Keratinocyte (primary cell): Measurements from ENCODE around the gene PTCSC3. TPM values are rescaled to one million over a fixed set of nuclear protein-coding genes. Genes with fewer than 3 reads are reported as not detected.

ENCODE experiments used
- DNase-seq: peaks from one replicate; pipeline ENCODE4 v3.0.0-alpha.2; 2011; ENCODE audit warnings: low read depth, missing footprints, low spot score
- FAIRE-seq: peaks from 2 replicates; lab custom pipeline; 2011; peaks lifted over from hg19 to GRCh38; lab: Jason Lieb, UNC
- H2AFZ ChIP-seq: 2 replicates; pipeline ENCODE4 v1.6.0; 2012; ENCODE audit warnings: low read length, control low read depth, inconsistent platforms; ENCODE audit not compliant: control insufficient read depth
- H3K27ac ChIP-seq: 2 replicates; pipeline ENCODE4 v1.5.1; 2011; ENCODE audit warnings: low read length; ENCODE audit not compliant: control insufficient read depth, insufficient read depth
- H3K27me3 ChIP-seq: 3 replicates; pipeline ENCODE4 v1.6.0; 2011; ENCODE audit warnings: low read length; ENCODE audit not compliant: control insufficient read depth, insufficient read depth; ENCODE audit errors: extremely low read depth
- H3K36me3 ChIP-seq, 2 experiments: 2 replicates in 1 of 2; 3 replicates in 1 of 2; pipeline ENCODE4 v1.5.1; 2011; ENCODE audit warnings: low read length in 2 of 2, mild to moderate bottlenecking in 1 of 2; ENCODE audit not compliant: control insufficient read depth in 2 of 2, insufficient read depth in 2 of 2; ENCODE audit errors: extremely low read depth in 1 of 2
- H3K4me1 ChIP-seq: 3 replicates; pipeline ENCODE4 v1.5.1; 2011; ENCODE audit warnings: low read length; ENCODE audit not compliant: control insufficient read depth, insufficient read depth; ENCODE audit errors: extremely low read depth
- H3K4me2 ChIP-seq: 3 replicates; pipeline ENCODE4 v1.6.0; 2011; ENCODE audit warnings: low read depth, low read length; ENCODE audit not compliant: control insufficient read depth, insufficient read depth; ENCODE audit errors: extremely low read depth
- H3K4me3 ChIP-seq, 3 experiments: fragments of 200-600 bp in 1 of 3; sonication (generic) in 1 of 3; 2 replicates in 2 of 3; 3 replicates in 1 of 3; pipeline ENCODE4 v1.5.1; 2011 to 2016; ENCODE audit warnings: low read length in 3 of 3, mild to moderate bottlenecking in 3 of 3, control low read depth in 2 of 3, inconsistent platforms in 1 of 3, low read depth in 1 of 3, mixed read lengths in 1 of 3, mixed run types in 1 of 3, moderate library complexity in 1 of 3; ENCODE audit not compliant: control insufficient read depth in 2 of 3, insufficient read depth in 2 of 3; ENCODE audit errors: extremely low read depth in 1 of 3
- H3K79me2 ChIP-seq: 2 replicates; pipeline ENCODE4 v1.6.0; 2012; ENCODE audit warnings: low read length; ENCODE audit not compliant: control insufficient read depth, insufficient read depth
- H3K9ac ChIP-seq: 3 replicates; pipeline ENCODE4 v1.6.0; 2011; ENCODE audit warnings: low read length; ENCODE audit not compliant: control insufficient read depth, insufficient read depth; ENCODE audit errors: extremely low read depth
- H3K9me1 ChIP-seq: 3 replicates; pipeline ENCODE4 v1.6.0; 2011; ENCODE audit warnings: low read length; ENCODE audit not compliant: control insufficient read depth, insufficient read depth; ENCODE audit errors: extremely low read depth
- H3K9me3 ChIP-seq: 2 replicates; pipeline ENCODE4 v1.5.1; 2012; ENCODE audit warnings: low read depth, low read length; ENCODE audit not compliant: control insufficient read depth
- H4K20me1 ChIP-seq: 3 replicates; pipeline ENCODE4 v1.6.0; 2011; ENCODE audit warnings: low read length; ENCODE audit not compliant: control insufficient read depth, insufficient read depth; ENCODE audit errors: extremely low read depth
- CTCF ChIP-seq, 3 experiments: IDR thresholded peaks in 1 of 3; conservative IDR thresholded peaks in 1 of 3; optimal IDR thresholded peaks in 1 of 3; 2 replicates in 2 of 3; 3 replicates in 1 of 3; pipeline versions ENCODE3 to v1.5.1; 2011; ENCODE audit warnings: low read length in 3 of 3, mild to moderate bottlenecking in 3 of 3, moderate library complexity in 2 of 3, control low read depth in 1 of 3, inconsistent platforms in 1 of 3; ENCODE audit not compliant: insufficient read depth in 2 of 3; ENCODE audit errors: extremely low read depth in 1 of 3
- EZH2 ChIP-seq: IDR thresholded peaks from one replicate; pipeline ENCODE4 v1.6.1; 2012; ENCODE audit warnings: inconsistent platforms, mild to moderate bottlenecking, low read length, moderate library complexity
- dilution Hi-C: fragments of 300-500 bp; cut with MboI; formaldehyde crosslinking; loops from one replicate; pipeline ENCODE4 v1.7.0; 2020; ENCODE audit warnings: low sequenced_read_pairs; ENCODE audit not compliant: extremely low pct_ligation_motif_present
- polyA plus RNA-seq, 5 experiments: library from polyadenylated mRNA; depleted of rRNA in 3 of 5; stranded (reverse) in 3 of 5; stranded (forward) in 1 of 5; unstranded in 1 of 5; fragments of >200 nt; gene quantifications; 1 replicate in 1 of 5; 2 replicates in 3 of 5; 3 replicates in 1 of 5; pipeline versions ENCODE4 v1.2.1 to v1.2.3, GENCODE V29; 2011 to 2012; ENCODE audit warnings: missing spikeins in 2 of 5, low read depth in 1 of 5, low replicate concordance in 1 of 5

Gene PTCSC3
- polyA plus RNA-seq, 1 donor (not counting 4 experiments of a cell fraction or from before 2014, with no cell fraction given), result not detected

- Histone ChIP-seq H2AFZ (no peak overlapping the region), H3K9ac (no peak overlapping the region), H4K20me1 (no peaks in the 10 kb centered on the region), H3K9me3 (no peaks in the 10 kb centered on the region), H3K27me3 (no peaks in the 10 kb centered on the region), H3K4me3 (no peak overlapping the region), H3K9me1 (no peaks in the 10 kb centered on the region), H3K79me2 (no peaks in the 10 kb centered on the region), H3K36me3 (no peaks in the 10 kb centered on the region), H3K4me2 (no peak overlapping the region), H3K27ac (no peak overlapping the region), H3K4me1 (peaks cover 14% of the 10 kb centered on the region)
- no peak for TF ChIP-seq EZH2
- TF ChIP-seq CTCF (optimal IDR thresholded peaks at IDR 0.05 in 1 of 3, IDR thresholded peaks at IDR 0.05 in 1 of 3, conservative IDR thresholded peaks at IDR 0.05 in 1 of 3; ENCODE audit: extremely low read depth in 1 of 3, insufficient read depth in 2 of 3, low read length in 3 of 3), result no peak
- no peak for FAIRE-seq
- dilution Hi-C loops, result no loop called here
- DNase-seq, result no peak
Measured at GRCh38 chr14:36097356-36097755, 79.2 kb downstream of the PTCSC3 start.

- Histone ChIP-seq H3K4me3 (no peak overlapping the region), H3K79me2 (no peaks in the 10 kb centered on the region), H3K36me3 (no peaks in the 10 kb centered on the region), H2AFZ (no peak overlapping the region), H3K4me1 (peaks cover 18% of the 10 kb centered on the region), H3K27me3 (no peaks in the 10 kb centered on the region), H3K9me1 (peaks cover 4% of the 10 kb centered on the region), H4K20me1 (no peaks in the 10 kb centered on the region), H3K27ac (peak overlapping the region; percentile 13), H3K4me2 (peak overlapping the region; percentile 18), H3K9me3 (no peaks in the 10 kb centered on the region), H3K9ac (no peak overlapping the region)
- TF ChIP-seq EZH2 (no peak), CTCF (optimal IDR thresholded peaks at IDR 0.05 in 1 of 3, IDR thresholded peaks at IDR 0.05 in 1 of 3, conservative IDR thresholded peaks at IDR 0.05 in 1 of 3; ENCODE audit: extremely low read depth in 1 of 3, insufficient read depth in 2 of 3, low read length in 3 of 3) (no peak)
- DNase-seq, result peak; percentile 36
- FAIRE-seq, result peak; percentile 92
- dilution Hi-C loops, result no loop called here
Measured at GRCh38 chr14:36096090-36096489, 80.4 kb downstream of the PTCSC3 start.
